ENCODE measurements around the gene GABPB1. TPM values are rescaled to one million over a fixed set of nuclear protein-coding genes. Genes with fewer than 3 reads are reported as not detected.

The GABPB1 gene
- polyA plus RNA-seq, 3 donors, result 3.5 to 15.4 (median 6.7) TPM

DNA sequence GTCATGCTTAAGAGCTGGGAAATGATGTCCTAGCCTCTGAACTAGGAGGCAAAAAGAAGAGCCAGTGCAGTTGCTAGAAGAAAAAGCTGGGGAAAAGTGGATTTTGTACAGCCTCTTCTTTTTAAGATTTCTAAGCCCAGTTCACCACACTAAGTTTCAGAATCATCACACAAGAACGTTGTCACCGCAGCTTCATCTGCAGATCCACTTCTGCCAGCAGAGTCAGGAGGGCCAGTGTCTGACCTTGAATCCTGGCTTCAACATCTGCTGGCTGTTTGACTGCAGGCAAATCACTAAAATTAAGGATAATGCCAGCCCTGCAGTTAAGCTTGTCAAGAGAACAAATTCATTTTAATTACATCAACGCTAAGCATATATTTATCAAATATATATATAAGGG, 125.7 kb downstream of the GABPB1 start:
- no peak overlapping the region for H3K27ac ChIP-seq (ENCODE audit: low read depth, low read length)
- 72 to 86% (median 76%) methylated on average over 3 of the region's 3 CpGs for WGBS, 3 donors

DNA sequence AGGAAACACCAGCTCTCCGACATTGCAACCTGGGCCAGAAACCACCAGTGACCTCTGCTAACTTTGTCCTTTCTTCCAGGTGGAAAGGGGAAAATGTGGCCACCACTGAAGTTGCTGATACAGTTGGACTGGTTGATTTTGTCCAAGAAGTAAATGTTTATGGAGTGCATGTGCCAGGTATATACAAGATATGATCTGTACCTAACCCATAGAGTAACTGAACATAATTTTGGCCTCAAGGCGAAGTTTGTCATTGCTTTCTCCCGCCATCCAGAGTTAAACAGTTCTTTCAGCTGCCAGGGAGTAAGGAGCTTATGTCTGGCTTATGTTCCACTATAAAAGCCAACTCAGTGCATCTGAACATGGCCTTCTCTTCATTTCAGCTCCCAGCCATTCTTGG, 126.1 kb downstream of the GABPB1 start:
- WGBS, 3 donors, result 93 to 98% (median 97%) methylated on average over 3 of the region's 3 CpGs
- H3K27ac ChIP-seq (ENCODE audit: low read depth, low read length), result no peak overlapping the region

DNA sequence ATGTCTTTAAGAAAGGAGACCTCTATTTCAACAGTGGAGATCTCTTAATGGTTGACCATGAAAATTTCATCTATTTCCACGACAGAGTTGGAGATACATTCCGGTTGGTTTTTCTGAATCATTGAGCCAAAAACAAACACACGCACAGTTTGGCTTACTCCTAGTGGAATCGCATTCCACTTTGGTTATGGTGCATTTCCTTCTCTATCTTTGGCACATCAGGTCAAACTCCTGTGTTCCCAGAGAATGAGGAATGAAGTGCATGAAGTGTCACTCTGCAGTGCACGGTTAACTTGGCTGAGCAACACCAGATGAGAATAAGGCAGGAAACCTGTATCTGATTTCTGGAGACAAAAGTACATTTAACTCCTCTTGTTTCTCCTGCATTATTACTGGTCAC, 127.9 kb downstream of the GABPB1 start:
- no peak overlapping the region for H3K27ac ChIP-seq (ENCODE audit: low read depth, low read length)
- WGBS, 3 donors, result 77 to 85% (median 81%) methylated on average over 5 of the region's 5 CpGs

DNA sequence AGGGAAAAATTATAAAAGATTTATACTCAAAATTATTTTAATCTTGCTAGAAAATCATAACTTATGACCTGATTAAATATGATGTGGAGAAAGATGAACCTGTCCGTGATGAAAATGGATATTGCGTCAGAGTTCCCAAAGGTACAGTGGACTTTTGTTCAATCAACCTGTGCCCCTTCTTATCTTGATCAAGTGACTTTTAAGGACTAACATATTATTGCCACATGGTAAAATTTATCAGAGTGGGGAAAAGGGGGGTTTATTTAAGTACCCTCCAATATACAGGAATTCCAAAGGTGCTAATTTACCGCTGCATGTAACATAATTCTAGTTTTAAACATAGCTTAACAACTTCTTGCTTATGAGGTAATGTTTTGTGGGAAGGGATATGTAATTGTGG, 129.1 kb downstream of the GABPB1 start:
- 87 to 93% (median 89%) methylated on average over 3 of the region's 3 CpGs for WGBS, 3 donors
- no peak overlapping the region for H3K27ac ChIP-seq (ENCODE audit: low read depth, low read length)

Other genes with a start within 250 kb of the GABPB1 start
- 1 to 10 TPM in 2 of 3 donors, under 1 TPM in 1; 0.90 to 7.3 (median 5.5) TPM for gene ATP8B4, start 236.0 kb downstream of the GABPB1 start, polyA plus RNA-seq
- gene SLC27A2, start 173.0 kb downstream of the GABPB1 start, polyA plus RNA-seq, result 1 to 10 TPM; 3.0 to 6.6 (median 5.5) TPM
- 1 to 10 TPM in 1 of 3 donors, under 1 TPM in 2; 0.22 to 4.3 (median 0.44) TPM for gene HDC, start 89.5 kb downstream of the GABPB1 start, polyA plus RNA-seq
- 10 to 100 TPM; 17.5 to 28.3 (median 28.2) TPM for gene USP8, start 69.2 kb upstream of the GABPB1 start, polyA plus RNA-seq
- gene USP50, start 191.5 kb upstream of the GABPB1 start, polyA plus RNA-seq, result not detected